K562 (cell line): ENCODE results near the gene MRPL58. TPM values are rescaled to one million over a fixed set of nuclear protein-coding genes. Genes with fewer than 3 reads are reported as not detected.
A peak's percentile ranks its signal among the peaks of the same experiment; 100 is the strongest.

ENCODE experiments used
- ATF1 ChIP-seq, 2 experiments: fragments of 450-650 bp in 1 of 2; IDR thresholded peaks; 2 replicates each; pipeline ENCODE4 v1.6.1; 2016; ENCODE audit warnings: missing compliant biosample characterization in 1 of 2, missing genetic modification characterization in 1 of 2
- C11orf30 ChIP-seq: fragments of 450-650 bp; IDR thresholded peaks from 2 replicates; pipeline ENCODE4 v1.6.1; 2016; ENCODE audit warnings: low read depth, mild to moderate bottlenecking
- CREM ChIP-seq: IDR thresholded peaks from 2 replicates; pipeline ENCODE4 v1.6.1; 2014; ENCODE audit warnings: antibody characterized with exemption, low read depth
- DACH1 ChIP-seq: fragments of 450-650 bp; IDR thresholded peaks from 2 replicates; pipeline ENCODE4 v1.6.1; 2018; ENCODE audit not compliant: partially characterized antibody
- HDAC1 ChIP-seq, 2 experiments: fragments of 450-650 bp; IDR thresholded peaks; 2 replicates each; pipeline ENCODE4 v1.6.1; 2016 to 2017; ENCODE audit warnings: inconsistent platforms in 1 of 2, mild to moderate bottlenecking in 1 of 2, moderate library complexity in 1 of 2
- JUND ChIP-seq, 2 experiments: IDR thresholded peaks; 2 replicates in 1 of 2; 3 replicates in 1 of 2; pipeline ENCODE4 v1.6.1; 2011; ENCODE audit warnings: borderline replicate concordance in 2 of 2, low read depth in 2 of 2, low read length in 2 of 2, improper control_type of control experiment in 1 of 2, missing biosample characterization in 1 of 2, missing genetic modification characterization in 1 of 2, missing genetic modification reagents in 1 of 2
- MEIS2 ChIP-seq: fragments of 450-650 bp; IDR thresholded peaks from 2 replicates; pipeline ENCODE4 v1.6.1; 2014; ENCODE audit warnings: mild to moderate bottlenecking; ENCODE audit not compliant: partially characterized antibody
- PBX2 ChIP-seq, 2 experiments: IDR thresholded peaks in 1 of 2; conservative IDR thresholded peaks in 1 of 2; 2 replicates each; pipeline ENCODE4 v1.6.1; 2016; ENCODE audit warnings: low read depth in 2 of 2, mild to moderate bottlenecking in 1 of 2, missing compliant biosample characterization in 1 of 2, missing genetic modification characterization in 1 of 2, moderate library complexity in 1 of 2
- PKNOX1 ChIP-seq: fragments of 450-650 bp; IDR thresholded peaks from 2 replicates; pipeline ENCODE4 v1.6.1; 2016
- RCOR1 ChIP-seq, 2 experiments: IDR thresholded peaks; 2 replicates each; pipeline ENCODE4 v1.6.1; 2012; ENCODE audit warnings: low read depth in 2 of 2, low read length in 2 of 2, borderline replicate concordance in 1 of 2, improper control_type of control experiment in 1 of 2
- TSC22D4 ChIP-seq: fragments of 450-650 bp; IDR thresholded peaks from 2 replicates; pipeline ENCODE4 v1.6.1; 2016; ENCODE audit warnings: missing genetic modification characterization, missing biosample characterization, control low read depth
- ZNF217 ChIP-seq: sonication (generic); formaldehyde crosslinking; IDR thresholded peaks from 2 replicates; pipeline ENCODE4 v1.8.0; 2022; ENCODE audit warnings: mild to moderate bottlenecking, missing genetic modification reagents
- ZNF316 ChIP-seq: fragments of 450-650 bp; IDR thresholded peaks from 2 replicates; pipeline ENCODE4 v1.6.1; 2016
- ZNF740 ChIP-seq, 3 experiments: fragments of 200-800 bp in 1 of 3; sonication (Bioruptor generic) in 1 of 3; sonication (generic) in 1 of 3; formaldehyde crosslinking in 1 of 3; IDR thresholded peaks; 2 replicates each; pipeline versions ENCODE4 v1.6.1 to v1.8.0; 2016 to 2022; ENCODE audit warnings: mild to moderate bottlenecking in 2 of 3, missing compliant biosample characterization in 2 of 3, missing genetic modification characterization in 2 of 3, missing genetic modification reagents in 1 of 3
- polyA plus RNA-seq, 8 experiments: library from polyadenylated mRNA; depleted of rRNA in 4 of 8; stranded (reverse) in 5 of 8; unstranded in 3 of 8; fragments of >200 nt; fragmentation: Nextera tagmentation in 2 of 8; fragmentation: Illumina TruSeq in 1 of 8; extraction: Ambion mirVana in 2 of 8; extraction: Trizol in 1 of 8; gene quantifications; 2 replicates each; pipeline versions ENCODE4 v1.2.1 to v1.2.3, GENCODE V29; 2011 to 2014; ENCODE audit warnings: inconsistent platforms in 1 of 8, missing spikeins in 1 of 8
- total RNA-seq, 7 experiments: library from RNA; depleted of rRNA in 6 of 7; stranded (reverse); fragments of >200 nt in 6 of 7; fragmentation: Illumina TruSeq in 2 of 7; extraction: Trizol in 2 of 7; gene quantifications; 2 replicates each; pipeline versions ENCODE4 v1.2.1 to v1.2.3, GENCODE V29; 2011 to 2021; ENCODE audit warnings: low replicate concordance in 1 of 7
- TF ChIP-seq, protein P1 (sequence below): fragments of 250-450 bp; sonication (Bioruptor Pico); IDR thresholded peaks from 2 replicates; pipeline ENCODE4 v1.9.0; 2021; ENCODE audit warnings: mild to moderate bottlenecking, inconsistent platforms

Gene MRPL58
- total and polyA plus RNA-seq, 9 of the 15 experiments (the other 6 are each of a cell fraction or from before 2014, with no cell fraction given), result 30.8 to 107 (median 72.4) TPM

- TF ChIP-seq PBX2 (CRISPR knock-in tag; IDR thresholded peaks at IDR 0.05; ENCODE audit: low read depth) (no peak), PBX2 (tag; conservative IDR thresholded peaks at IDR 0.05; ENCODE audit: low read depth) (peak; percentile 70), ZNF217 (CRISPR knock-in tag) (no peak), MEIS2 (peak; percentile 30), ZNF740 (CRISPR knock-in tag; IDR thresholded peaks at IDR 0.05) (peak; percentile 62; the same call in 1 of the 2 replicates), ZNF740 (tag; IDR thresholded peaks at IDR 0.05) (no peak), C11orf30 (0 out of 2 replicates have a peak, but pooled peaks have one; percentile 11), TSC22D4 (tag) (no peak), ATF1 (CRISPR knock-in tag; IDR thresholded peaks at IDR 0.05) (no peak), ATF1 (tag; IDR thresholded peaks at IDR 0.05) (peak; percentile 72), CREM (peak; percentile 89), DACH1 (peak; percentile 83), PKNOX1 (peak; percentile 15; the same call in 1 of the 2 replicates), ZNF316 (0 out of 2 replicates have a peak, but pooled peaks have one; percentile 13), RCOR1 (IDR thresholded peaks at IDR 0.05; ENCODE audit: borderline replicate concordance in 1 of 2, low read depth in 2 of 2, low read length in 2 of 2) (peak in 1 of 2 experiments; percentile 46; a peak in 1 of 4 replicates), JUND (IDR thresholded peaks at IDR 0.05; ENCODE audit: borderline replicate concordance, low read depth, low read length) (0 out of 2 replicates have a peak, but pooled peaks have one; percentile 25), JUND (tag; IDR thresholded peaks at IDR 0.05; ENCODE audit: borderline replicate concordance, low read depth, low read length) (no peak), HDAC1 (IDR thresholded peaks at IDR 0.05) (0 out of 4 replicates have a peak, but pooled peaks of 1 of the 2 experiments have one; percentile 22)
- TF ChIP-seq, protein P1, sequence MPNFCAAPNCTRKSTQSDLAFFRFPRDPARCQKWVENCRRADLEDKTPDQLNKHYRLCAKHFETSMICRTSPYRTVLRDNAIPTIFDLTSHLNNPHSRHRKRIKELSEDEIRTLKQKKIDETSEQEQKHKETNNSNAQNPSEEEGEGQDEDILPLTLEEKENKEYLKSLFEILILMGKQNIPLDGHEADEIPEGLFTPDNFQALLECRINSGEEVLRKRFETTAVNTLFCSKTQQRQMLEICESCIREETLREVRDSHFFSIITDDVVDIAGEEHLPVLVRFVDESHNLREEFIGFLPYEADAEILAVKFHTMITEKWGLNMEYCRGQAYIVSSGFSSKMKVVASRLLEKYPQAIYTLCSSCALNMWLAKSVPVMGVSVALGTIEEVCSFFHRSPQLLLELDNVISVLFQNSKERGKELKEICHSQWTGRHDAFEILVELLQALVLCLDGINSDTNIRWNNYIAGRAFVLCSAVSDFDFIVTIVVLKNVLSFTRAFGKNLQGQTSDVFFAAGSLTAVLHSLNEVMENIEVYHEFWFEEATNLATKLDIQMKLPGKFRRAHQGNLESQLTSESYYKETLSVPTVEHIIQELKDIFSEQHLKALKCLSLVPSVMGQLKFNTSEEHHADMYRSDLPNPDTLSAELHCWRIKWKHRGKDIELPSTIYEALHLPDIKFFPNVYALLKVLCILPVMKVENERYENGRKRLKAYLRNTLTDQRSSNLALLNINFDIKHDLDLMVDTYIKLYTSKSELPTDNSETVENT (CRISPR knock-in tag), result no peak
- TF ChIP-seq, all 486 proteins: peak for 15
These were observed 19.7 kb downstream of the MRPL58 start (continued) for GRCh38 chr17:75031972-75032719.
